HepG2 (cell line): ENCODE measurements around the gene C20orf96. TPM values are rescaled to one million over a fixed set of nuclear protein-coding genes. Genes with fewer than 3 reads are reported as not detected.

Source experiments
- FOXA3 ChIP-seq: IDR thresholded peaks from 2 replicates; pipeline ENCODE4 v1.6.1; 2016; ENCODE audit warnings: missing genetic modification reagents, missing compliant biosample characterization
- KLF16 ChIP-seq, 2 experiments: sonication (generic) in 1 of 2; formaldehyde crosslinking in 1 of 2; IDR thresholded peaks; 2 replicates each; pipeline versions ENCODE4 v1.6.1 to v1.8.0; 2016 to 2023; ENCODE audit warnings: missing genetic modification reagents in 2 of 2, missing compliant biosample characterization in 1 of 2
- NFIC ChIP-seq: IDR thresholded peaks from 2 replicates; pipeline ENCODE4 v1.6.1; 2012; ENCODE audit warnings: mild to moderate bottlenecking, low read length, inconsistent platforms
- NFKB2 ChIP-seq: sonication (generic); formaldehyde crosslinking; IDR thresholded peaks from 2 replicates; pipeline ENCODE4 v1.4.0; 2020; ENCODE audit warnings: missing genetic modification reagents, borderline replicate concordance
- RAD51 ChIP-seq: fragments of 450-650 bp; IDR thresholded peaks from 2 replicates; pipeline ENCODE4 v1.6.1; 2016; ENCODE audit warnings: borderline replicate concordance
- THAP11 ChIP-seq: IDR thresholded peaks from 2 replicates; pipeline ENCODE4 v1.6.1; 2016; ENCODE audit warnings: missing biosample characterization, missing genetic modification reagents
- ZMYM4 ChIP-seq: sonication (generic); formaldehyde crosslinking; IDR thresholded peaks from 2 replicates; pipeline ENCODE4 v1.8.1; 2023; ENCODE audit warnings: mild to moderate bottlenecking, missing genetic modification reagents
- ZNF441 ChIP-seq: sonication (generic); formaldehyde crosslinking; IDR thresholded peaks from 2 replicates; pipeline ENCODE4 v1.7.0; 2021; ENCODE audit warnings: missing genetic modification reagents, borderline replicate concordance
- ZNF615 ChIP-seq: sonication (generic); formaldehyde crosslinking; IDR thresholded peaks from 2 replicates; pipeline ENCODE4 v1.5.0; 2020; ENCODE audit warnings: mild to moderate bottlenecking, missing genetic modification reagents, borderline replicate concordance
- polyA plus RNA-seq, 8 experiments: library from polyadenylated mRNA; depleted of rRNA in 3 of 8; stranded (reverse) in 7 of 8; unstranded in 1 of 8; fragments of >200 nt; fragmentation: Illumina TruSeq in 4 of 8; extraction: Trizol in 4 of 8; gene quantifications; 2 replicates each; pipeline versions ENCODE4 v1.2.1 to v1.2.3, GENCODE V29; 2011 to 2016; ENCODE audit warnings: low read depth in 4 of 8, missing spikeins in 1 of 8, mixed read lengths in 1 of 8; ENCODE audit not compliant: insufficient read depth in 1 of 8
- total RNA-seq, 5 experiments: library from RNA; depleted of rRNA; stranded (reverse); fragments of >200 nt; fragmentation: Illumina TruSeq; extraction: Trizol; gene quantifications; 2 replicates each; pipeline ENCODE4 v1.2.3, GENCODE V29; 2016; ENCODE audit warnings: low read depth in 1 of 5
- TF ChIP-seq, protein P1 (sequence below): conservative IDR thresholded peaks from 2 replicates; pipeline ENCODE4 v1.6.1; 2018; ENCODE audit warnings: missing genetic modification reagents
- TF ChIP-seq, protein P2 (sequence below): sonication (generic); formaldehyde crosslinking; conservative IDR thresholded peaks from 2 replicates; pipeline ENCODE4 v1.4.0; 2020; ENCODE audit warnings: missing genetic modification reagents
- TF ChIP-seq, protein P3 (sequence below): IDR thresholded peaks from 2 replicates; pipeline ENCODE4 v1.6.1; 2016; ENCODE audit warnings: low read depth, missing genetic modification reagents, missing compliant biosample characterization
- TF ChIP-seq, protein P4 (sequence below): sonication (generic); formaldehyde crosslinking; IDR thresholded peaks from 2 replicates; pipeline ENCODE4 v1.4.0; 2020; ENCODE audit warnings: missing genetic modification reagents, borderline replicate concordance
- TF ChIP-seq, protein P5 (sequence below): sonication (generic); formaldehyde crosslinking; IDR thresholded peaks from 2 replicates; pipeline ENCODE4 v1.4.0; 2020; ENCODE audit warnings: mild to moderate bottlenecking, missing genetic modification reagents

The C20orf96 gene
- total and polyA plus RNA-seq, 2 of the 13 experiments (the other 11 are each of a cell fraction or from before 2014, with no cell fraction given), result 3.8 to 20.6 TPM

DNA sequence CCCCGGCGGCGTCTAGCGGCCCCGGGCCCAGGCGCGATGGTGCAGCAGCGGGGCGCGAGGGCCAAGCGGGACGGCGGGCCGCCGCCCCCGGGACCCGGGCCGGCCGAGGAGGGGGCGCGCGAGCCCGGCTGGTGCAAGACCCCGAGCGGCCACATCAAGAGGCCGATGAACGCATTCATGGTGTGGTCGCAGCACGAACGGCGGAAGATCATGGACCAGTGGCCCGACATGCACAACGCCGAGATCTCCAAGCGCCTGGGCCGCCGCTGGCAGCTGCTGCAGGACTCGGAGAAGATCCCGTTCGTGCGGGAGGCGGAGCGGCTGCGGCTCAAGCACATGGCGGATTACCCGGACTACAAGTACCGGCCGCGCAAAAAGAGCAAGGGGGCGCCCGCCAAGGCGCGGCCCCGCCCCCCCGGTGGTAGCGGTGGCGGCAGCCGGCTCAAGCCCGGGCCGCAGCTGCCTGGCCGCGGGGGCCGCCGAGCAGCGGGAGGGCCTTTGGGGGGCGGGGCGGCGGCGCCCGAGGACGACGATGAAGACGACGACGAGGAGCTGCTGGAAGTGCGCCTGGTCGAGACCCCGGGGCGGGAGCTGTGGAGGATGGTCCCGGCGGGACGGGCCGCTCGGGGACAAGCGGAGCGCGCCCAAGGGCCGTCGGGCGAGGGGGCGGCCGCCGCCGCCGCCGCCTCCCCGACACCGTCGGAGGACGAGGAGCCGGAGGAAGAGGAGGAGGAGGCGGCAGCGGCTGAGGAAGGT lies 35.5 kb upstream of the C20orf96 start (continued):
- TF ChIP-seq, protein P1, sequence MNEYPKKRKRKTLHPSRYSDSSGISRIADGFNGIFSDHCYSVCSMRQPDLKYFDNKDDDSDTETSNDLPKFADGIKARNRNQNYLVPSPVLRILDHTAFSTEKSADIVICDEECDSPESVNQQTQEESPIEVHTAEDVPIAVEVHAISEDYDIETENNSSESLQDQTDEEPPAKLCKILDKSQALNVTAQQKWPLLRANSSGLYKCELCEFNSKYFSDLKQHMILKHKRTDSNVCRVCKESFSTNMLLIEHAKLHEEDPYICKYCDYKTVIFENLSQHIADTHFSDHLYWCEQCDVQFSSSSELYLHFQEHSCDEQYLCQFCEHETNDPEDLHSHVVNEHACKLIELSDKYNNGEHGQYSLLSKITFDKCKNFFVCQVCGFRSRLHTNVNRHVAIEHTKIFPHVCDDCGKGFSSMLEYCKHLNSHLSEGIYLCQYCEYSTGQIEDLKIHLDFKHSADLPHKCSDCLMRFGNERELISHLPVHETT (CRISPR knock-in tag), result 0 out of 2 replicates have a peak, but pooled peaks have one; percentile 11
- TF ChIP-seq, protein P2, sequence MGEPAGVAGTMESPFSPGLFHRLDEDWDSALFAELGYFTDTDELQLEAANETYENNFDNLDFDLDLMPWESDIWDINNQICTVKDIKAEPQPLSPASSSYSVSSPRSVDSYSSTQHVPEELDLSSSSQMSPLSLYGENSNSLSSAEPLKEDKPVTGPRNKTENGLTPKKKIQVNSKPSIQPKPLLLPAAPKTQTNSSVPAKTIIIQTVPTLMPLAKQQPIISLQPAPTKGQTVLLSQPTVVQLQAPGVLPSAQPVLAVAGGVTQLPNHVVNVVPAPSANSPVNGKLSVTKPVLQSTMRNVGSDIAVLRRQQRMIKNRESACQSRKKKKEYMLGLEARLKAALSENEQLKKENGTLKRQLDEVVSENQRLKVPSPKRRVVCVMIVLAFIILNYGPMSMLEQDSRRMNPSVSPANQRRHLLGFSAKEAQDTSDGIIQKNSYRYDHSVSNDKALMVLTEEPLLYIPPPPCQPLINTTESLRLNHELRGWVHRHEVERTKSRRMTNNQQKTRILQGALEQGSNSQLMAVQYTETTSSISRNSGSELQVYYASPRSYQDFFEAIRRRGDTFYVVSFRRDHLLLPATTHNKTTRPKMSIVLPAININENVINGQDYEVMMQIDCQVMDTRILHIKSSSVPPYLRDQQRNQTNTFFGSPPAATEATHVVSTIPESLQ (CRISPR knock-in tag), result no peak
- TF ChIP-seq KLF16 (CRISPR knock-in tag; IDR thresholded peaks at IDR 0.05), result 0 out of 4 replicates have a peak, but pooled peaks of 1 of the 2 experiments have one; percentile 43
- TF ChIP-seq, protein P3, sequence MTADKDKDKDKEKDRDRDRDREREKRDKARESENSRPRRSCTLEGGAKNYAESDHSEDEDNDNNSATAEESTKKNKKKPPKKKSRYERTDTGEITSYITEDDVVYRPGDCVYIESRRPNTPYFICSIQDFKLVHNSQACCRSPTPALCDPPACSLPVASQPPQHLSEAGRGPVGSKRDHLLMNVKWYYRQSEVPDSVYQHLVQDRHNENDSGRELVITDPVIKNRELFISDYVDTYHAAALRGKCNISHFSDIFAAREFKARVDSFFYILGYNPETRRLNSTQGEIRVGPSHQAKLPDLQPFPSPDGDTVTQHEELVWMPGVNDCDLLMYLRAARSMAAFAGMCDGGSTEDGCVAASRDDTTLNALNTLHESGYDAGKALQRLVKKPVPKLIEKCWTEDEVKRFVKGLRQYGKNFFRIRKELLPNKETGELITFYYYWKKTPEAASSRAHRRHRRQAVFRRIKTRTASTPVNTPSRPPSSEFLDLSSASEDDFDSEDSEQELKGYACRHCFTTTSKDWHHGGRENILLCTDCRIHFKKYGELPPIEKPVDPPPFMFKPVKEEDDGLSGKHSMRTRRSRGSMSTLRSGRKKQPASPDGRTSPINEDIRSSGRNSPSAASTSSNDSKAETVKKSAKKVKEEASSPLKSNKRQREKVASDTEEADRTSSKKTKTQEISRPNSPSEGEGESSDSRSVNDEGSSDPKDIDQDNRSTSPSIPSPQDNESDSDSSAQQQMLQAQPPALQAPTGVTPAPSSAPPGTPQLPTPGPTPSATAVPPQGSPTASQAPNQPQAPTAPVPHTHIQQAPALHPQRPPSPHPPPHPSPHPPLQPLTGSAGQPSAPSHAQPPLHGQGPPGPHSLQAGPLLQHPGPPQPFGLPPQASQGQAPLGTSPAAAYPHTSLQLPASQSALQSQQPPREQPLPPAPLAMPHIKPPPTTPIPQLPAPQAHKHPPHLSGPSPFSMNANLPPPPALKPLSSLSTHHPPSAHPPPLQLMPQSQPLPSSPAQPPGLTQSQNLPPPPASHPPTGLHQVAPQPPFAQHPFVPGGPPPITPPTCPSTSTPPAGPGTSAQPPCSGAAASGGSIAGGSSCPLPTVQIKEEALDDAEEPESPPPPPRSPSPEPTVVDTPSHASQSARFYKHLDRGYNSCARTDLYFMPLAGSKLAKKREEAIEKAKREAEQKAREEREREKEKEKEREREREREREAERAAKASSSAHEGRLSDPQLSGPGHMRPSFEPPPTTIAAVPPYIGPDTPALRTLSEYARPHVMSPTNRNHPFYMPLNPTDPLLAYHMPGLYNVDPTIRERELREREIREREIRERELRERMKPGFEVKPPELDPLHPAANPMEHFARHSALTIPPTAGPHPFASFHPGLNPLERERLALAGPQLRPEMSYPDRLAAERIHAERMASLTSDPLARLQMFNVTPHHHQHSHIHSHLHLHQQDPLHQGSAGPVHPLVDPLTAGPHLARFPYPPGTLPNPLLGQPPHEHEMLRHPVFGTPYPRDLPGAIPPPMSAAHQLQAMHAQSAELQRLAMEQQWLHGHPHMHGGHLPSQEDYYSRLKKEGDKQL (CRISPR knock-in tag), result no peak
- no peak for TF ChIP-seq ZNF441 (CRISPR knock-in tag)
- TF ChIP-seq THAP11 (CRISPR knock-in tag), result peak; percentile 34
- no peak for TF ChIP-seq ZMYM4 (CRISPR knock-in tag)
- no peak for TF ChIP-seq ZNF615 (CRISPR knock-in tag)
- TF ChIP-seq FOXA3, result no peak
- TF ChIP-seq, protein P4, sequence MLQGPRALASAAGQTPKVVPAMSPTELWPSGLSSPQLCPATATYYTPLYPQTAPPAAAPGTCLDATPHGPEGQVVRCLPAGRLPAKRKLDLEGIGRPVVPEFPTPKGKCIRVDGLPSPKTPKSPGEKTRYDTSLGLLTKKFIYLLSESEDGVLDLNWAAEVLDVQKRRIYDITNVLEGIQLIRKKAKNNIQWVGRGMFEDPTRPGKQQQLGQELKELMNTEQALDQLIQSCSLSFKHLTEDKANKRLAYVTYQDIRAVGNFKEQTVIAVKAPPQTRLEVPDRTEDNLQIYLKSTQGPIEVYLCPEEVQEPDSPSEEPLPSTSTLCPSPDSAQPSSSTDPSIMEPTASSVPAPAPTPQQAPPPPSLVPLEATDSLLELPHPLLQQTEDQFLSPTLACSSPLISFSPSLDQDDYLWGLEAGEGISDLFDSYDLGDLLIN (CRISPR knock-in tag), result no peak
- TF ChIP-seq RAD51, result no peak
- no peak for TF ChIP-seq NFIC
- peak; percentile 80; the same call in 1 of the 2 replicates for TF ChIP-seq NFKB2 (CRISPR knock-in tag)
- TF ChIP-seq, protein P5, sequence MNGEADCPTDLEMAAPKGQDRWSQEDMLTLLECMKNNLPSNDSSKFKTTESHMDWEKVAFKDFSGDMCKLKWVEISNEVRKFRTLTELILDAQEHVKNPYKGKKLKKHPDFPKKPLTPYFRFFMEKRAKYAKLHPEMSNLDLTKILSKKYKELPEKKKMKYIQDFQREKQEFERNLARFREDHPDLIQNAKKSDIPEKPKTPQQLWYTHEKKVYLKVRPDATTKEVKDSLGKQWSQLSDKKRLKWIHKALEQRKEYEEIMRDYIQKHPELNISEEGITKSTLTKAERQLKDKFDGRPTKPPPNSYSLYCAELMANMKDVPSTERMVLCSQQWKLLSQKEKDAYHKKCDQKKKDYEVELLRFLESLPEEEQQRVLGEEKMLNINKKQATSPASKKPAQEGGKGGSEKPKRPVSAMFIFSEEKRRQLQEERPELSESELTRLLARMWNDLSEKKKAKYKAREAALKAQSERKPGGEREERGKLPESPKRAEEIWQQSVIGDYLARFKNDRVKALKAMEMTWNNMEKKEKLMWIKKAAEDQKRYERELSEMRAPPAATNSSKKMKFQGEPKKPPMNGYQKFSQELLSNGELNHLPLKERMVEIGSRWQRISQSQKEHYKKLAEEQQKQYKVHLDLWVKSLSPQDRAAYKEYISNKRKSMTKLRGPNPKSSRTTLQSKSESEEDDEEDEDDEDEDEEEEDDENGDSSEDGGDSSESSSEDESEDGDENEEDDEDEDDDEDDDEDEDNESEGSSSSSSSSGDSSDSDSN (CRISPR knock-in tag), result peak; percentile 60; the same call in 1 of the 2 replicates
